ENCODE measurements around the gene PNPLA5.

PNPLA5 gene

GRCh38 chr22:43835736-43836135 lies 56.1 kb downstream of the PNPLA5 start:
- DNase-seq, result no peak

DNA sequence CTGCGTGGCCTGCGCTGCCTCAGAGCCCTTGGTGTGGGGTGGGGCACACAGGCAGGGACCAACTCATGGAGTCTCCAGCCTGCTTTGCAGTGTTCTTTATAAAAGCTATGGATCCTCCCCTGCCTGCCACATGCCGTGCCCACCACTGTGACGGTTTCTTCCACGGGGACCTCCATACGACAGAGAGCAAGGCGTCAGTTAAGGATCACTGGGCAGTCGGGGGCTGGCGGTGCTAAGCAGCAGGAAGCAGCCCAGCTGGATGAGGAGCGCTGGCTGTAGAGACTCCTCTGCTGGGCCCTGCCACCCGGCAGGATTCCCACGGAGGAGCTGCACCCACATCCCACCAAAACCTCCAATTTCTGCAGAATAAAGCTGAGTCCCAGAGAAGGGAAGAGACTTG lies 56.6 kb downstream of the PNPLA5 start:
- no peak for DNase-seq

DNA sequence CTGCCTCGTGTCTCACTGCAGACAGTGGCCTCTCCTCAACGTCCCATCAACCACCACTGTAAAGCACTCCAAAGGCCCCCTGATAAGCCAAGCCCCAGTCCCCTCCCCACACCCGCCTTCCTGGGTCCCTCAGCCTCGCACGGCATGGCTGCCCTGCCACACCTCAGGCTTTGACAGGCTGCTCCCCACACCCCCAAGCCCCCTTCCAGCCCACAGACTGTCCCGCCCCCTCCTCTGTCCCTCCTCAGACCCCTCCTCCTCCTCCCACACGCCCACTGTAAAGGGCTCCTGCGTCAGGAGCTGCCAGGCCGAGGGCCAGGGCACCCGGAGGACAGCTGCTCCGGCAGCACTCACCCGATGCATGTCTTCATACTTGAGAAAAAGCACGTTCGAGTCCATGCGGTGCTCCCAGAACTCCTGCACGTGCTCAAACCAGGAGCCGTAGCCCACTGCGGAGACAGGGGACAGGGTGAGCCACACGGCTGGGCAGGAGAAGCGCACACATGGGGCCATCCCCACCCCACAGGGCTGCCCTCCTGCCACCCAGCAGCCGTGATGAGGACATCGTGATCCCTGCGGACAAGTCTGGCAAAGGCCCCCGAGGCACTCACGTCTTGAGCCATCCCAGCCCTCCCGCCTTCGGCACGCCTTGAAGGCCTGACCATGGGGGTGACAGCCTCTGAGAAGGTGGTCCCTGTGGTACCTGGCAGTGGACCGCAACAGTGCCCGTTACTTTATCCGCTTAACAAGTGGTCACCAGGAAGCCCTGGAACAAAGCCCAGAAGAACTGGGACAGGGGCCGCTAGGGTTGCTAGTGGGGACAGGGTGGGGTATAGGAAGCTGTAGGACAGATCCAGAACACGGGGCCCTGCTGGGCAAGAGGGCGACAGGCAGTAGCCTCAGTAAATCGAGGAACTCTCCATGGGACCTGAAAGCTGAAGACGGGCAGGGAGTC lies 58.2 kb downstream of the PNPLA5 start:
- no peak for DNase-seq

GRCh38 chr22:43832393-43833265 lies 59.2 kb downstream of the PNPLA5 start:
- DNase-seq, result no peak

- no peak for DNase-seq
Measured at GRCh38 chr22:43831561-43832392, 60.0 kb downstream of the PNPLA5 start.

GRCh38 chr22:43830931-43831560 lies 60.8 kb downstream of the PNPLA5 start:
- DNase-seq, result no peak

GRCh38 chr22:43829904-43830851 lies 61.6 kb downstream of the PNPLA5 start:
- peak; percentile 57 for DNase-seq
